ENCODE data around the gene SAMD13. TPM values are rescaled to one million over a fixed set of nuclear protein-coding genes. Genes with fewer than 3 reads are reported as not detected.
A peak's percentile ranks its signal among the peaks of the same experiment; 100 is the strongest.

Gene SAMD13
- total and polyA plus RNA-seq, 12 donors, result 0.37 to 2.2 (median 1.2) TPM; not detected in 1

- WGBS, 2 donors, result 26 to 29% methylated on average over 4 of the region's 4 CpGs
- peak overlapping the region; percentile 9 to 93 (median 88) for H3K27ac ChIP-seq
- DNase-seq (no peak), ATAC-seq (peak in 1 of 8 donors; percentile 7)
- TF ChIP-seq CTCF (IDR thresholded peaks at IDR 0.05), result no peak
- H3K36me3 ChIP-seq, result no peaks in the 10 kb centered on the region
- peaks cover 0 to 17% (median 7%) of the 10 kb centered on the region in 11 donors for H3K9me3 ChIP-seq
- no peaks in the 10 kb centered on the region for H3K27me3 ChIP-seq
- peak overlapping the region in 9 of 10 donors; percentile 52 to 93 (median 86) for H3K4me3 ChIP-seq
- peaks cover 4 to 55% (median 31%) of the 10 kb centered on the region in 9 donors for H3K4me1 ChIP-seq
- intact Hi-C loops (cut with DNase I), result loop anchor here in 2 of 10 donors (1.0 to 10.0 kb wide), 2 partner anchors 134 to 135 kb away; no protein-coding TSS in a partner anchor
Observed at GRCh38 chr1:84299536-84300170, 1.9 kb upstream of the SAMD13 start.

- Histone ChIP-seq H3K4me3 (peak overlapping the region in 2 of 10 donors; percentile 49 to 55), H3K9me3 (peaks cover 0 to 10% (median 5%) of the 10 kb centered on the region in 11 donors), H3K4me1 (peaks cover 4 to 55% (median 31%) of the 10 kb centered on the region in 9 donors), H3K36me3 (no peaks in the 10 kb centered on the region), H3K27me3 (no peaks in the 10 kb centered on the region), H3K27ac (peak overlapping the region in 5 of 10 donors; percentile 29 to 91 (median 89))
- WGBS, 2 donors, result 78 to 82% methylated on average over 1 of the region's 1 CpG
- no peak for ATAC-seq
- no peak for DNase-seq
- no peak for TF ChIP-seq CTCF (IDR thresholded peaks at IDR 0.05)
- intact Hi-C loops (cut with DNase I), result no loop called here
Observed at GRCh38 chr1:84300501-84300900, 1.0 kb upstream of the SAMD13 start.

- intact Hi-C loops (cut with DNase I), result no loop called here
- Histone ChIP-seq H3K4me1 (peaks cover 4 to 55% (median 31%) of the 10 kb centered on the region in 9 donors), H3K36me3 (no peaks in the 10 kb centered on the region), H3K27me3 (no peaks in the 10 kb centered on the region), H3K27ac (peak overlapping the region in 8 of 10 donors; percentile 29 to 91 (median 56)), H3K4me3 (peak overlapping the region in 9 of 10 donors; percentile 27 to 55 (median 46)), H3K9me3 (peaks cover 0 to 1% (median 0%) of the 10 kb centered on the region in 11 donors)
- no peak for ATAC-seq
- TF ChIP-seq CTCF (IDR thresholded peaks at IDR 0.05), result no peak
- 12% methylated on average over 6 of the region's 6 CpGs for WGBS, 2 donors
- no peak for DNase-seq
Observed at GRCh38 chr1:84301785-84302385, 377 bp downstream of the SAMD13 start.

GRCh38 chr1:84303314-84303830 lies 1.9 kb downstream of the SAMD13 start:
- intact Hi-C loops (cut with DNase I), result no loop called here
- peaks cover 4 to 50% (median 31%) of the 10 kb centered on the region in 9 donors for H3K4me1 ChIP-seq

More at GRCh38 chr1:84303314-84303830, 1.9 kb downstream of the SAMD13 start:
- ATAC-seq (no peak), DNase-seq (no peak)
- Histone ChIP-seq H3K27ac (peak overlapping the region in 8 of 10 donors; percentile 25 to 91 (median 64)), H3K27me3 (no peaks in the 10 kb centered on the region), H3K36me3 (no peaks in the 10 kb centered on the region), H3K4me3 (peak overlapping the region in 9 of 10 donors; percentile 16 to 55 (median 46)), H3K9me3 (peaks cover 0 to 10% (median 0%) of the 10 kb centered on the region in 11 donors)
- 17 to 22% methylated on average over 3 of the region's 3 CpGs for WGBS, 2 donors
- TF ChIP-seq CTCF (IDR thresholded peaks at IDR 0.05), result no peak

Data from heart right ventricle (tissue), 16 donors.